GM19324 (cell line): ENCODE results near the gene SLC36A3.
"Not testable (repeated sequence)": the region's sequence is repeated elsewhere in the genome, so short reads cannot be mapped to it uniquely, and the experiment has no call there.

Experiments
- ATAC-seq: cut with Tn5 transposase; IDR thresholded peaks from one replicate; pipeline ENCODE4 v1.9.1; 2021; ENCODE audit warnings: mild to moderate bottlenecking, moderate library complexity; ENCODE audit not compliant: unreplicated experiment, low FRiP score

Gene SLC36A3

GRCh38 chr5:151264113-151264512 is 39.5 kb downstream of the SLC36A3 start:
- no peak for ATAC-seq

- ATAC-seq: no peak
These were observed 41.0 kb downstream of the SLC36A3 start for GRCh38 chr5:151262532-151262931.

GRCh38 chr5:151259931-151260330 is 43.6 kb downstream of the SLC36A3 start:
- ATAC-seq: no peak

GRCh38 chr5:151258816-151259215 is 44.8 kb downstream of the SLC36A3 start:
- no peak for ATAC-seq

GRCh38 chr5:151258201-151258611 is 45.4 kb downstream of the SLC36A3 start:
- ATAC-seq: no peak

GRCh38 chr5:151257731-151258181 is 45.8 kb downstream of the SLC36A3 start:
- peak; percentile 22 for ATAC-seq

- peak; percentile 30 for ATAC-seq
These were observed 47.8 kb downstream of the SLC36A3 start for GRCh38 chr5:151255621-151256286.

GRCh38 chr5:151254990-151255389 is 48.6 kb downstream of the SLC36A3 start:
- ATAC-seq: not testable (repeated sequence)

GRCh38 chr5:151254556-151254955 is 49.0 kb downstream of the SLC36A3 start:
- ATAC-seq: no peak

- no peak for ATAC-seq
These were observed 50.0 kb downstream of the SLC36A3 start for GRCh38 chr5:151253605-151253950.

- peak; percentile 93 for ATAC-seq
These were observed 50.6 kb downstream of the SLC36A3 start, which contains the start of gene GM2A for GRCh38 chr5:151252762-151253604. Gene GM2A (plus strand): TSS chr5:151253185. CDS start chr5:151253217, 32 bp downstream.

- ATAC-seq: no peak
These were observed 51.9 kb downstream of the SLC36A3 start for GRCh38 chr5:151251621-151252020.

GRCh38 chr5:151251001-151251551 is 52.5 kb downstream of the SLC36A3 start:
- no peak for ATAC-seq

GRCh38 chr5:151250346-151251000 is 53.1 kb downstream of the SLC36A3 start:
- ATAC-seq: no peak

- ATAC-seq: no peak
These were observed 54.3 kb downstream of the SLC36A3 start for GRCh38 chr5:151249281-151249680.

- no peak for ATAC-seq
These were observed 54.9 kb downstream of the SLC36A3 start for GRCh38 chr5:151248651-151249050.

- ATAC-seq: no peak
These were observed 57.8 kb downstream of the SLC36A3 start for GRCh38 chr5:151245680-151246219.

- no peak for ATAC-seq
These were observed 59.4 kb downstream of the SLC36A3 start for GRCh38 chr5:151244206-151244605.

- no peak for ATAC-seq
These were observed 60.0 kb downstream of the SLC36A3 start for GRCh38 chr5:151243564-151243963.

GRCh38 chr5:151243127-151243526 is 60.4 kb downstream of the SLC36A3 start:
- ATAC-seq: no peak
